ENCODE results near the gene NENF.

DNA sequence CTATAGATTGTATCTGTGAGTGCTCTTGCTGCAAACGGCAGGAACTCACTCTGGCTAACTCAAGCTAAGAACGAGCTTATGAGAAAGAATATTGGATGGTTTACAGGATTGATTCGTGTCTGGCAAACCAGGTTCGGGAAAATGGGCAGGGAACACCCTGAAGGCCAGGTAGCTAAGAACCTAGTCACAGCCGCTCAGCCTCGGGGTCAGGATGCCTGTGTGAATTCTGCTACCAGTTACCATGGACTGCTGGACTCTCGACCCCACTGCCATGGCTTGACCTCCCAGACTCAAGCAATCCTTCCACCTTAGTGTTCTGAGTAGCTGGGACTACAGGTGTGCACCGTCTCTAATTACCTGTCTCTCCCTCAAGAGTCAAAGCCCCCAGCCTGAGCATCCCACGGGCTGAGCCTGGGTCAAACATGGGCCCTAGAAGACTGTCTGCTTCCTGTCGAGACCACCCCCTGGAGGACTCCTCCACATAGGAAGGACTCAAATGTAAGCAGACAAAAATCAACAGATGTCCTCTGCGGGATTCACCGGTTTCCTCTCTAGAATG, 45.8 kb downstream of the NENF start:
- TF ChIP-seq, protein P1, sequence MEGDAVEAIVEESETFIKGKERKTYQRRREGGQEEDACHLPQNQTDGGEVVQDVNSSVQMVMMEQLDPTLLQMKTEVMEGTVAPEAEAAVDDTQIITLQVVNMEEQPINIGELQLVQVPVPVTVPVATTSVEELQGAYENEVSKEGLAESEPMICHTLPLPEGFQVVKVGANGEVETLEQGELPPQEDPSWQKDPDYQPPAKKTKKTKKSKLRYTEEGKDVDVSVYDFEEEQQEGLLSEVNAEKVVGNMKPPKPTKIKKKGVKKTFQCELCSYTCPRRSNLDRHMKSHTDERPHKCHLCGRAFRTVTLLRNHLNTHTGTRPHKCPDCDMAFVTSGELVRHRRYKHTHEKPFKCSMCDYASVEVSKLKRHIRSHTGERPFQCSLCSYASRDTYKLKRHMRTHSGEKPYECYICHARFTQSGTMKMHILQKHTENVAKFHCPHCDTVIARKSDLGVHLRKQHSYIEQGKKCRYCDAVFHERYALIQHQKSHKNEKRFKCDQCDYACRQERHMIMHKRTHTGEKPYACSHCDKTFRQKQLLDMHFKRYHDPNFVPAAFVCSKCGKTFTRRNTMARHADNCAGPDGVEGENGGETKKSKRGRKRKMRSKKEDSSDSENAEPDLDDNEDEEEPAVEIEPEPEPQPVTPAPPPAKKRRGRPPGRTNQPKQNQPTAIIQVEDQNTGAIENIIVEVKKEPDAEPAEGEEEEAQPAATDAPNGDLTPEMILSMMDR (conservative IDR thresholded peaks at IDR 0.05) = no peak
- no peak for TF ChIP-seq ZFX (IDR thresholded peaks at IDR 0.05)
